Stimulated activated CD4-positive, alpha-beta T cell treated with anti-CD3 and anti-CD28 coated beads, Interleukin-12 subunit alpha, Interleukin-12 subunit beta, amount 100 ng/mL, for 48 hours (primary cell): Measurements from ENCODE around the gene HSPB6.
A peak's percentile ranks its signal among the peaks of the same experiment; 100 is the strongest.

Source experiments
- DNase-seq, 3 donors: peaks; one replicate each; pipeline ENCODE4 v3.0.0-alpha.2; 2020; ENCODE audit warnings: low read depth in 2 of 3, low spot score in 1 of 3

HSPB6 gene

GRCh38 chr19:35746531-35746930 is 10.3 kb downstream of the HSPB6 start:
- no peak for DNase-seq

GRCh38 chr19:35746087-35746462 is 10.8 kb downstream of the HSPB6 start:
- no peak for DNase-seq

GRCh38 chr19:35745328-35746086 is 11.3 kb downstream of the HSPB6 start, which contains the start of the genes PSENEN and U2AF1L4:
TSS of gene PSENEN (plus strand) at chr19:35745651. CDS start at chr19:35745931, 280 bp downstream.
TSS of gene U2AF1L4 (minus strand) at chr19:35745418. CDS start at chr19:35745391, 27 bp downstream.
- peak; percentile 90 to 93 (median 90) for DNase-seq

- peak; percentile 90 for DNase-seq
Measured at GRCh38 chr19:35744430-35745327, 12.2 kb downstream of the HSPB6 start.

- DNase-seq: no peak
Measured at GRCh38 chr19:35743640-35744429, 13.0 kb downstream of the HSPB6 start.

GRCh38 chr19:35742121-35742724 is 14.6 kb downstream of the HSPB6 start, which contains the start of gene IGFLR1:
TSS of gene IGFLR1 (minus strand) at chr19:35742452. CDS start at chr19:35741180, 1,272 bp downstream.
- DNase-seq: peak; percentile 59 to 79 (median 65)

GRCh38 chr19:35741203-35741515 is 15.7 kb downstream of the HSPB6 start:
- DNase-seq: no peak

GRCh38 chr19:35740423-35741202 is 16.2 kb downstream of the HSPB6 start:
- DNase-seq: peak; percentile 92 to 94 (median 93)

- DNase-seq: no peak
Measured at GRCh38 chr19:35740108-35740422, 16.8 kb downstream of the HSPB6 start.

- DNase-seq: no peak
Measured at GRCh38 chr19:35739275-35740107, 17.3 kb downstream of the HSPB6 start.

GRCh38 chr19:35738887-35739229 is 18.0 kb downstream of the HSPB6 start:
- DNase-seq: no peak

- no peak for DNase-seq
Measured at GRCh38 chr19:35738021-35738886, 18.6 kb downstream of the HSPB6 start.

- DNase-seq: no peak
Measured at GRCh38 chr19:35736913-35737886, 19.6 kb downstream of the HSPB6 start.

GRCh38 chr19:35734889-35735288 is 21.9 kb downstream of the HSPB6 start:
- DNase-seq: no peak

GRCh38 chr19:35734273-35734672 is 22.6 kb downstream of the HSPB6 start:
- DNase-seq: no peak

GRCh38 chr19:35733180-35734125 is 23.4 kb downstream of the HSPB6 start:
- no peak for DNase-seq
